GM12801 (cell line): Measurements from ENCODE around the gene TMEM218.

Source experiments
- CTCF ChIP-seq: IDR thresholded peaks from one replicate; pipeline ENCODE4 v1.5.1; 2011; ENCODE audit warnings: control low read depth; ENCODE audit not compliant: insufficient read length; ENCODE audit errors: extremely low read depth

Gene TMEM218

GRCh38 chr11:125083312-125084056 is 27.9 kb downstream of the TMEM218 start:
- TF ChIP-seq CTCF: no peak

DNA sequence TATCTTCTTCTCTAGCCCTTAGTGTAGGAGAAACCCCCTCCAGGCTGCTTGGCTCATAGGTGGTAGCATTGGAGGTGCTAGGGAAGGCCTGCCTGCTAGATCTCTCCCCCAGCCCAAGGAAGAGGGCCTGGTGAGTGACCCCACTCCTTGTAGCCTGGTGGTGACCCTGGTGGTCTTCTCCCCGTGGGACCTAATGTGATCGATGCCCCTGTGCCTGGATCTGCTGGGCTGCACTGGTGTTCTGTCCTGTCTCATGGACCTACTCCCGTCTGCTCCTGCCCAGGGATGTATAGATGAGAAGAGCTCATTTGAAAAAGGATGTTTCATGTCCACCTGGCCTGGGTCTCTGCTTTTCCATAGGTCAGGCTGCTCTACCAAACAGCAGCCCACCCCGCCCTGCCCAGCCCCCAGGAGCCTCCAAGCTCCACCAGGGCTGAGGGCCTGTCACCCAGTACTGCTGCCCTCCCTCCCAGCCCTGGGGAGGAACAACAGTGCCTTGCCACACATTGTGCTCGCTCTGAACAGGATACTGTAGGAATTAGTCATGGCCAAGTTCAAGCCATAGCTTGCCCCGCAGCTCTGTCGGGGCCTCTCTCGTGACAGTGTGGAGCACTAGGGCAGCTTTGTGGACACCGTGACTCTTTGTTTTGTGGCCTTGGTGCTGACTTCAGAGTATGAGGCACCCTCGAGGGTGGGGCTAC is 28.7 kb downstream of the TMEM218 start:
- TF ChIP-seq CTCF: no peak

GRCh38 chr11:125082040-125082439 is 29.4 kb downstream of the TMEM218 start:
- no peak for TF ChIP-seq CTCF

DNA sequence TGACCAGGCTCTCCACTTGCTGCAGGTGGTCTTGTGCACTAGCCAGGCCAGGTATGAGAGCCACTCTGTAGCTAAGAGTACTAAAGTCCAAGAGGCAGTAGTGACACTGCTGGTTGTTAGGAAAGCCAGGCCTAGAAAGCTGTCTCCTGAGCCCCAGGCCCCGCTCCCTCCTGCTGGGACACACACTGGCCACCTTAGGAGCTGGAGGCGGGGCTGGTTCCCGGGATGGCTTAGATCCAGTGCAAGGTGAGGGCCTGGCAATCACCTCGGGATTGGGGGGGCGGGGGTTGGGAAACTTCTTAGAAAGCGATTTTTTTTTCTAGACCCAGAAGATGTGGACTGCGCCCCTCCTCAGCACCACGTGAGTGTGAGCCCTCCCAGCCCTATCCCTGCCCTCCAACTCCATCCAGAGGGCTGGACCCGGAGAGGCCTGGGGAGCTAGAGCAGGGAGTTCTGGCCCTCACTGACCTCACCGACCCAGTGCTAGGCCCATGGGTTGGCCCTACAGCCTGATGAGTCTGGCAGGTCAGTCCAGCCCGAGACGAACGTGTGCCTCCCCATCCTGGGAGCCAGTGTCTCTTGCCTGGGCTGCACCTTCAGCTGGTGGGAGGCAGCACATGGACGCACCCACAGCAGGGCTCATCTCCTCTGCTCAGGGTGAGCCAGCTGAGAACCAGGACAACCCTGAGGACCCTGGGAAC is 30.2 kb downstream of the TMEM218 start:
- TF ChIP-seq CTCF: no peak

DNA sequence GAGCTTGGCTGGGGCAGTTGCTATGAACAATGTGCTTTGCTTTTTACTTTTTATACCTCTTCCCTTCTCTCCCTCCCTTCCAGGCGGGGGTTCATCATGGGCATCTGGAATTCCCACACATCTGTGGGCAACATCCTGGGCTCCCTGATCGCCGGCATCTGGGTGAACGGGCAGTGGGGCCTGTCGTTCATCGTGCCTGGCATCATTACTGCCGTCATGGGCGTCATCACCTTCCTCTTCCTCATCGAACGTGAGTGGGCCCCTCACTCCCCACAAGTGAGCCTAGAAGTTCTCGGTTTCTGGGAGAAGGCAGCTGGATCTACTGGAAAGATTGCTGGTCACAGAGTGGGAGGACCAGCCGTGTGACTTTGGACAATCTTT is 30.9 kb downstream of the TMEM218 start:
- TF ChIP-seq CTCF: no peak

- no peak for TF ChIP-seq CTCF
These were observed 31.4 kb downstream of the TMEM218 start for GRCh38 chr11:125079878-125080530.
